AG04450 (cell line): ENCODE data around the gene WDR86. TPM values are rescaled to one million over a fixed set of nuclear protein-coding genes. Genes with fewer than 3 reads are reported as not detected.

Experiments
- CTCF ChIA-PET: fragments of 300-600, 350-600 bp; formaldehyde crosslinking; extraction: SDS; loops from one replicate; lab custom pipeline; 2022; ENCODE audit warnings: antibody characterized with exemption, inconsistent platforms; lab: Charles Lee
- POLR2A ChIA-PET: fragments of 350-600 bp; formaldehyde crosslinking; extraction: SDS; loops from one replicate; lab custom pipeline; 2021; ENCODE audit warnings: antibody characterized with exemption, inconsistent platforms; lab: Yijun Ruan, JAX
- DNase-seq: peaks from one replicate; pipeline ENCODE4 v3.0.0-alpha.2; 2011; ENCODE audit warnings: low read depth, low spot score
- H3K27ac ChIP-seq: one replicate; pipeline ENCODE4 v1.5.1; 2012; ENCODE audit warnings: low read depth, low read length, control low read depth
- H3K27me3 ChIP-seq: one replicate; pipeline ENCODE4 v1.6.0; 2012; ENCODE audit warnings: low read length; ENCODE audit not compliant: control insufficient read depth, insufficient read depth
- H3K4me3 ChIP-seq: 2 replicates; pipeline ENCODE4 v1.5.1; 2011; ENCODE audit warnings: mild to moderate bottlenecking, low read depth, low read length, control low read depth
- H3K9me3 ChIP-seq: 2 replicates; pipeline ENCODE4 v1.5.1; 2012; ENCODE audit warnings: low read length; ENCODE audit not compliant: control insufficient read depth, insufficient read depth
- polyA plus RNA-seq: library from polyadenylated mRNA; depleted of rRNA; stranded (reverse); fragments of >200 nt; gene quantifications from 2 replicates; pipeline ENCODE4 v1.2.3, GENCODE V29; 2011
- TF ChIP-seq, protein P1 (sequence below): IDR thresholded peaks from 2 replicates; pipeline ENCODE4 v1.5.1; 2011; ENCODE audit warnings: low read depth, low read length, control low read depth, inconsistent platforms

WDR86 gene
- polyA plus RNA-seq, 1 experiment: 0.15 TPM

DNA sequence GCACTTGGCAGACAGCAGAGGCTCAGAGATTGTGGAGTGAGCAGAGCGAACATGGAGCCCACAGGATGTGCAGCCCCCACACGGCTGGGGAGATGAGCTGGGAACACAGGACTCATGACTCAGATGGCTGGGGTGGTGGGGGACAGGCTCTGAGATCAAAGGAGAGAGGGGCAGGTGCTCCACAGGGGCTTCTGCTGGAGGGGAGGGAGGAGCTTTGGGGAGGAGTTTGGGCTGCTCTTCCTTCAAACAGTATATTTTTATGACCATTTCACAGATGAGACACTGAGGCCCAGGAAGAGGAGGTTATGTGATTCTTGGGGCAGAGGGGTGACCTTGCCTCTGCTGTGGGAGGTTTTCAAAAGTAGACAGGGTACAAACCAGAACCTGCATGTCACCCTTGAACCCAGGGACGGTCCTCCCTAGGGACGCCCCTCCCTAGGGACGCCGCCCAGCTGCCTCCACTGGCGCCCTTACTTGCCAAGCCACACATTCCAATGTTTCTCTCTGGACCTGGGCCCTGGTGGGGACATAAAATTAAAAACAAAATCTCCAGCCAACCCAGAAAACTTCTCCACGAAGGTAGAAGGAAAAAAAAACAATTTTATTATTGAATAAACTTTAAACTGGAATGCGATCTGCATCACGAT, 31.1 kb upstream of the WDR86 start:
- TF ChIP-seq, protein P1, sequence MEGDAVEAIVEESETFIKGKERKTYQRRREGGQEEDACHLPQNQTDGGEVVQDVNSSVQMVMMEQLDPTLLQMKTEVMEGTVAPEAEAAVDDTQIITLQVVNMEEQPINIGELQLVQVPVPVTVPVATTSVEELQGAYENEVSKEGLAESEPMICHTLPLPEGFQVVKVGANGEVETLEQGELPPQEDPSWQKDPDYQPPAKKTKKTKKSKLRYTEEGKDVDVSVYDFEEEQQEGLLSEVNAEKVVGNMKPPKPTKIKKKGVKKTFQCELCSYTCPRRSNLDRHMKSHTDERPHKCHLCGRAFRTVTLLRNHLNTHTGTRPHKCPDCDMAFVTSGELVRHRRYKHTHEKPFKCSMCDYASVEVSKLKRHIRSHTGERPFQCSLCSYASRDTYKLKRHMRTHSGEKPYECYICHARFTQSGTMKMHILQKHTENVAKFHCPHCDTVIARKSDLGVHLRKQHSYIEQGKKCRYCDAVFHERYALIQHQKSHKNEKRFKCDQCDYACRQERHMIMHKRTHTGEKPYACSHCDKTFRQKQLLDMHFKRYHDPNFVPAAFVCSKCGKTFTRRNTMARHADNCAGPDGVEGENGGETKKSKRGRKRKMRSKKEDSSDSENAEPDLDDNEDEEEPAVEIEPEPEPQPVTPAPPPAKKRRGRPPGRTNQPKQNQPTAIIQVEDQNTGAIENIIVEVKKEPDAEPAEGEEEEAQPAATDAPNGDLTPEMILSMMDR: no peak
- CTCF ChIA-PET: interaction anchor here (2.6 to 5.5 kb wide), 2 partner anchors 8 to 73 kb away, joined by 14 to 34 read pairs; no protein-coding TSS in a partner anchor
- no peak for DNase-seq

DNA sequence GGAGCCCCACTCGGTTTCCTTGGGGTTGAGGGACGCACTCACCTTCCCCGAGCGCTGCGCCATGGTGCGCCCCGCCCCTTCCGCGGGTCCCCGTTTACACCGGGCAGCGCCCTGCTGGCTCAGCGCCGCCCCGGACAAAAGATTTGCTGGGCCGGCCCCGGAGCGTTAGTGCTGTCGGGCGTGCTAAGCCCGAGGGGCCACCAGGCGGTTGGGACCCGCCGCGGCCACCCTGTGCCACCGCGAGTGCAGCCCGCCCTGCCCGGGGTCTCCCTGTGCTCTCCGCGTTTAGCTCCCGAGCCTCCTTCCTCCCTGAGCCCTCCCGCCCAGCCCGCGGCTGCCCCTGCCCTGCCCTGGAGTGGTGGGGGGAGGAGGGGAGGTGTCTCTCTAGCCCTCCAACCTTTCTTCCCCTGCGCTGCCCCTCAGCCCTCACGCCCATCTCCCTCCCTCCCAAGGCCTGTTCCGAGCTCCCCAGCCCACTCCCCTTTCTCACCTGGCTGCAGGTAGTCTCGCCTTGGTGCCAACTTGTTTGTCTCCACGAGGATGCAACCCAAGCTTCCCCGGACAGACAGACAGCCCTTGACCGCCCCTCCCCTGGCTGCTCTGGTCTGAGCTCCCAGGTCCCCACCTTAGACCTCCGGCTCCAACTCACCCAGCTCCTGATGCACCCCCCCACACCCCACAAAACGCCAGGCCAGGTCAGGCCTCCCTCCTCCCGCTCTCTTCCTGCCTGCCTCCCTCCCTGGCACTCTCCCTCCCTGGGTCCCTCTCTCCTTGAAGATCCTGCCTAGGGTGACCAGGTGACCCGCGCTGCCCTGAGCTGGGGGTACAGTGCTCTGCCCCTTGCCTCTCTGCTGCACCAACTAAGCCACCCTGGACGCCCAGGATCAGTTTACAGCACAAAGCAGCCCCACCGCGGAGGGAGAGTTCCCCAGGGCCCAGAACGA, 30.3 kb upstream of the WDR86 start, which contains the start of gene CRYGN:
Gene CRYGN (minus strand): TSS at position 287 of the 944 bp plus-strand sequence. CDS start 224 bp downstream, at position 63.
- DNase-seq: no peak
- ChIA-PET POLR2A (no interaction called here), CTCF (interaction anchor here (2.6 to 5.5 kb wide), 2 partner anchors 9 to 72 kb away, joined by 14 to 34 read pairs; no protein-coding TSS in a partner anchor)
- Histone ChIP-seq H3K4me3 (peak within 1 kb of the TSS; percentile 41), H3K27ac (no peak within 1 kb of the TSS), H3K9me3 (peaks cover 7% of the 10 kb centered on the region; the same call in 1 of the 2 replicates), H3K27me3 (peaks cover 14% of the 10 kb centered on the region)
- TF ChIP-seq, protein P1: no peak

More for the DNA sequence above, 31.1 kb upstream of the WDR86 start:
- H3K27me3 ChIP-seq: peaks cover 14% of the 10 kb centered on the region
- POLR2A ChIA-PET: no interaction called here
- no peak overlapping the region for H3K4me3 ChIP-seq
- peaks cover 7% of the 10 kb centered on the region; the same call in 1 of the 2 replicates for H3K9me3 ChIP-seq
- H3K27ac ChIP-seq: no peak overlapping the region

DNA sequence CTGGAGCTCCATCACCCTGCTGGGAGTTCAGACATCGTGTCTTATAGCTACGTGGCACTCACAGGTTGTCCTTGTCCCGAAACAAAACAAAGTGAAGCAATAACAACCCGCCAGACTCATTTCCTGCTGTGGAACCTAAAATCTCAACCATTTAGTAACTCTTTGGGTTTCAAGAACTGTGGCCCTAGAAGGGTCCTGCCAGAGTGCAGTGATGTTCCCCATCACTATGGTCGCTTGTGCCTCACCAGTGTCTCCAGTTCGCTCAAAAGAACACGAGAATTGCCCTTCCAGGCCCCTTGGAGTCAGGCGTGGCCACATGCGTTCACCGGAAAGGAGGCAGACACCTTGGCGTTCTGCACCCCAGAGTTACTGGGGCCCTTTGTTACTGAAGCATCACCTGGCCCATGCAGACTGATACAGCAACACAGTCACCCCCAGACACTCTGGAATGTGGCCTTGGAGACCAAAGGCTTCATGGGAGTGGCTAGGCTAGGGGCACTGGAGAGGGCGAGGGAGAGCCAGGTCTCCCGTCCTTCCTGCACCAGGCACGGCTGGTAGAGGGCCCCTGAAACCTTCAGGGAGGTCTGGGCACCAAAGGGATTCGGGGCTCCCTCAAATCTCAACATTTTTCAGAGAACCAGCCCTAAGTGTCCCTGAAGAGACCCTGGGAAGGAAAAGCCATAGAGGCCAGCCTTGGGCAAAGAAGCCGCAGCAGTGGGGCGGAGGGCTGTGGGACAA, 29.2 kb upstream of the WDR86 start:
- ChIA-PET CTCF (interaction anchor here (5.5 kb wide), 1 partner anchor 10 kb away, joined by 34 read pairs; no protein-coding TSS in a partner anchor), POLR2A (no interaction called here)
- H3K9me3 ChIP-seq: peaks cover 7% of the 10 kb centered on the region; the same call in 1 of the 2 replicates
- TF ChIP-seq, protein P1: no peak
- H3K27ac ChIP-seq: no peak overlapping the region
- DNase-seq: no peak
- H3K4me3 ChIP-seq: no peak overlapping the region
- H3K27me3 ChIP-seq: peaks cover 14% of the 10 kb centered on the region

DNA sequence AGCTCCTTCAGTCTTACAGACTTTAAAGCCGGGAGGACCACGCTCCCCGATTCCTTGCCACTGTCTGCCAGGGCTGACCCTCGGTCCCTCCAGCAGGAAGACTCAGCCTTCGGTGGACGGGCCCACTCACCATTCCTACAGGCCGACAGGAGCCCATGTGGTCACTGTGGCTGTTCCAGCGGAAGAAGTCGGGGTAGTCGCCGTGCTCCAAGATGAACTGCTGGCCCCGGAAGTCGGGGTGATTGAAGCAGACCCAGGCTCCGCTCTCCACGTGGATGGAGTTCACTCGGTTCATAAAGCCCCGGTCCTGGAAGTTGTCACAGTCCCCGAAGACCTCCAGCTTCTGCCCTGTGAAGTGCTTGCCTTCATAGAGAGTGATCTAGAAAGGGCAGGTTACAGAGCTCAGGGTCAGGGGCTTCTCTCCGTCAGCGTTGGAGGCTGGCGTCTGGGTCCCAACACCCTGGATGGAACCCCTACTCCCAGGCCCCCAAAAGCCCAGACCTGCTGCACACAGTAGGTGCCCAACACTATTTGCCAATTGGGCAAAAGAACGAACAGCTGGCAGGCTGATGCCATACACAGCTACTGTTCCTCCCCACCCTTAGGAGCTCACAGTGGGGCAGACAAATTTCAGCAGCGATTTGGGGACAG, 28.2 kb upstream of the WDR86 start:
- Histone ChIP-seq H3K27me3 (peaks cover 17% of the 10 kb centered on the region), H3K4me3 (no peak overlapping the region), H3K9me3 (peaks cover 7% of the 10 kb centered on the region; the same call in 1 of the 2 replicates), H3K27ac (no peak overlapping the region)
- ChIA-PET POLR2A (no interaction called here), CTCF (interaction anchor here (5.5 kb wide), 1 partner anchor 11 kb away, joined by 34 read pairs; no protein-coding TSS in a partner anchor)
- DNase-seq: no peak
- TF ChIP-seq, protein P1: no peak
